GM23338 (cell line): ENCODE data around the gene IGF2R. TPM values are rescaled to one million over a fixed set of nuclear protein-coding genes. Genes with fewer than 3 reads are reported as not detected.
A peak's percentile ranks its signal among the peaks of the same experiment; 100 is the strongest.

Experiments
- ATAC-seq: fragments of 200-7000 bp; cut with Tn5 transposase; 3 replicates; pipeline ENCODE4 v1.9.1; 2020
- DNase-seq: peaks from one replicate; pipeline ENCODE4 v3.0.0-alpha.2; 2015; ENCODE audit warnings: low spot score
- H2AFZ ChIP-seq: fragments of 200-600 bp; sonication (generic); 2 replicates; pipeline ENCODE4 v1.8.0; 2016; ENCODE audit warnings: antibody characterized with exemption, mild to moderate bottlenecking, moderate library complexity
- H3F3A ChIP-seq: fragments of 200-600 bp; sonication (generic); replicated peaks from 2 replicates; pipeline ENCODE4 v1.8.0; 2017; ENCODE audit warnings: antibody characterized with exemption, mixed run types, low read depth
- H3K27ac ChIP-seq: fragments of 200-600 bp; sonication (generic); 2 replicates; pipeline ENCODE4 v1.6.1; 2016; ENCODE audit warnings: low read depth
- H3K27me3 ChIP-seq: fragments of 200-600 bp; sonication (generic); 2 replicates; pipeline ENCODE4 v1.8.0; 2016; ENCODE audit warnings: mild to moderate bottlenecking, mixed run types, moderate library complexity; ENCODE audit not compliant: insufficient read depth
- H3K36me3 ChIP-seq: fragments of 200-600 bp; sonication (generic); 2 replicates; pipeline ENCODE4 v1.8.0; 2016; ENCODE audit warnings: mild to moderate bottlenecking; ENCODE audit not compliant: insufficient read depth
- H3K4me1 ChIP-seq: fragments of 200-600 bp; sonication (generic); 2 replicates; pipeline ENCODE4 v1.8.0; 2016; ENCODE audit warnings: mild to moderate bottlenecking, moderate library complexity; ENCODE audit not compliant: insufficient read depth
- H3K4me2 ChIP-seq: fragments of 200-600 bp; sonication (generic); 2 replicates; pipeline ENCODE4 v1.7.1; 2017; ENCODE audit warnings: mixed run types
- H3K4me3 ChIP-seq: fragments of 200-600 bp; sonication (generic); 2 replicates; pipeline ENCODE4 v1.6.1; 2016; ENCODE audit warnings: mixed run types
- H3K79me2 ChIP-seq: fragments of 200-600 bp; sonication (generic); replicated peaks from 2 replicates; pipeline ENCODE4 v1.8.0; 2017; ENCODE audit warnings: mild to moderate bottlenecking; ENCODE audit not compliant: insufficient read depth
- H3K9me2 ChIP-seq: fragments of 200-600 bp; sonication (generic); 2 replicates; pipeline ENCODE4 v1.8.0; 2017; ENCODE audit not compliant: insufficient read depth
- H4K20me1 ChIP-seq: fragments of 200-600 bp; sonication (generic); replicated peaks from 2 replicates; pipeline ENCODE4 v1.8.0; 2017; ENCODE audit warnings: mild to moderate bottlenecking; ENCODE audit not compliant: insufficient read depth
- H3K27ac Mint-ChIP-seq: 2 replicates; pipeline ENCODE4 v1.8.0; 2020; ENCODE audit warnings: inconsistent platforms, mild to moderate bottlenecking, moderate library complexity, mixed read lengths
- H3K27me3 Mint-ChIP-seq: 3 replicates; pipeline ENCODE4 v1.8.0; 2022; ENCODE audit warnings: low read depth, mild to moderate bottlenecking, moderate library complexity, mixed read lengths, inconsistent platforms; ENCODE audit not compliant: insufficient read depth, poor library complexity
- H3K36me3 Mint-ChIP-seq: 3 replicates; pipeline ENCODE4 v1.8.0; 2021; ENCODE audit warnings: low read depth, mild to moderate bottlenecking, inconsistent platforms, moderate library complexity, mixed read lengths
- H3K4me1 Mint-ChIP-seq: 3 replicates; pipeline ENCODE4 v1.8.0; 2020; ENCODE audit warnings: mild to moderate bottlenecking, inconsistent platforms, mixed read lengths
- H3K4me3 Mint-ChIP-seq: 3 replicates; pipeline ENCODE4 v1.8.0; 2021; ENCODE audit warnings: moderate library complexity, mild to moderate bottlenecking, inconsistent platforms, mixed read lengths
- H3K9me3 Mint-ChIP-seq: 3 replicates; pipeline ENCODE4 v1.8.0; 2020; ENCODE audit warnings: moderate library complexity, mild to moderate bottlenecking, inconsistent platforms, mixed read lengths
- CREB1 ChIP-seq: fragments of 250-450 bp; sonication (Bioruptor Pico); IDR thresholded peaks from 2 replicates; pipeline ENCODE4 v1.5.0; 2020; ENCODE audit warnings: low read depth, mild to moderate bottlenecking, moderate library complexity
- CTCF ChIP-seq, 2 experiments: fragments of 200-600 bp in 1 of 2; sonication (generic) in 1 of 2; conservative IDR thresholded peaks; 2 replicates each; pipeline versions ENCODE4 v1.5.1 to v1.6.1; 2016 to 2017; ENCODE audit warnings: antibody characterized with exemption in 2 of 2, low read depth in 2 of 2, mild to moderate bottlenecking in 2 of 2, moderate library complexity in 1 of 2
- EZH2 ChIP-seq: fragments of 200-600 bp; sonication (generic); IDR thresholded peaks from one replicate; pipeline ENCODE4 v1.8.0; 2017; ENCODE audit warnings: antibody characterized with exemption, mild to moderate bottlenecking, low read depth; ENCODE audit not compliant: unreplicated experiment
- POLR2AphosphoS5 ChIP-seq: IDR thresholded peaks from 2 replicates; pipeline ENCODE4 v1.6.1; 2016; ENCODE audit warnings: antibody characterized with exemption, low read depth
- ZNF331 ChIP-seq: fragments of 250-450 bp; sonication (Bioruptor Pico); IDR thresholded peaks from 2 replicates; pipeline ENCODE4 v1.5.0; 2020; ENCODE audit warnings: low read depth, mild to moderate bottlenecking, moderate library complexity
- polyA plus RNA-seq: library from polyadenylated mRNA; unstranded; fragments of >200 nt; fragmentation: Nextera tagmentation; extraction: Ambion mirVana; gene quantifications from 2 replicates; pipeline ENCODE4 v1.2.1, GENCODE V29; 2016
- total RNA-seq: library from RNA; depleted of rRNA; stranded (reverse); fragments of >200 nt; shearing (Covaris generic); gene quantifications from 2 replicates; pipeline ENCODE4 v1.2.3, GENCODE V29; 2014
- TF ChIP-seq, protein P1 (sequence below): fragments of 250-450 bp; sonication (Bioruptor Pico); IDR thresholded peaks from 2 replicates; pipeline ENCODE4 v1.5.0; 2020; ENCODE audit warnings: mild to moderate bottlenecking, moderate library complexity

The IGF2R gene
- total and polyA plus RNA-seq, 2 experiments from 2014 or later, result 12.5 to 76.4 TPM

GRCh38 chr6:159981403-159982245, 12.7 kb downstream of the IGF2R start:
- Mint-ChIP-seq H3K27me3 (peaks cover 14% of the 10 kb centered on the region), H3K4me3 (no peak overlapping the region; the same call in 2 of the 3 replicates), H3K27ac (peak overlapping the region; percentile 22), H3K36me3 (no peaks in the 10 kb centered on the region), H3K4me1 (peaks cover 61% of the 10 kb centered on the region), H3K9me3 (no peaks in the 10 kb centered on the region)
- ATAC-seq, result no peak
- H3K27me3 ChIP-seq, result no peaks in the 10 kb centered on the region
- TF ChIP-seq, protein P1, sequence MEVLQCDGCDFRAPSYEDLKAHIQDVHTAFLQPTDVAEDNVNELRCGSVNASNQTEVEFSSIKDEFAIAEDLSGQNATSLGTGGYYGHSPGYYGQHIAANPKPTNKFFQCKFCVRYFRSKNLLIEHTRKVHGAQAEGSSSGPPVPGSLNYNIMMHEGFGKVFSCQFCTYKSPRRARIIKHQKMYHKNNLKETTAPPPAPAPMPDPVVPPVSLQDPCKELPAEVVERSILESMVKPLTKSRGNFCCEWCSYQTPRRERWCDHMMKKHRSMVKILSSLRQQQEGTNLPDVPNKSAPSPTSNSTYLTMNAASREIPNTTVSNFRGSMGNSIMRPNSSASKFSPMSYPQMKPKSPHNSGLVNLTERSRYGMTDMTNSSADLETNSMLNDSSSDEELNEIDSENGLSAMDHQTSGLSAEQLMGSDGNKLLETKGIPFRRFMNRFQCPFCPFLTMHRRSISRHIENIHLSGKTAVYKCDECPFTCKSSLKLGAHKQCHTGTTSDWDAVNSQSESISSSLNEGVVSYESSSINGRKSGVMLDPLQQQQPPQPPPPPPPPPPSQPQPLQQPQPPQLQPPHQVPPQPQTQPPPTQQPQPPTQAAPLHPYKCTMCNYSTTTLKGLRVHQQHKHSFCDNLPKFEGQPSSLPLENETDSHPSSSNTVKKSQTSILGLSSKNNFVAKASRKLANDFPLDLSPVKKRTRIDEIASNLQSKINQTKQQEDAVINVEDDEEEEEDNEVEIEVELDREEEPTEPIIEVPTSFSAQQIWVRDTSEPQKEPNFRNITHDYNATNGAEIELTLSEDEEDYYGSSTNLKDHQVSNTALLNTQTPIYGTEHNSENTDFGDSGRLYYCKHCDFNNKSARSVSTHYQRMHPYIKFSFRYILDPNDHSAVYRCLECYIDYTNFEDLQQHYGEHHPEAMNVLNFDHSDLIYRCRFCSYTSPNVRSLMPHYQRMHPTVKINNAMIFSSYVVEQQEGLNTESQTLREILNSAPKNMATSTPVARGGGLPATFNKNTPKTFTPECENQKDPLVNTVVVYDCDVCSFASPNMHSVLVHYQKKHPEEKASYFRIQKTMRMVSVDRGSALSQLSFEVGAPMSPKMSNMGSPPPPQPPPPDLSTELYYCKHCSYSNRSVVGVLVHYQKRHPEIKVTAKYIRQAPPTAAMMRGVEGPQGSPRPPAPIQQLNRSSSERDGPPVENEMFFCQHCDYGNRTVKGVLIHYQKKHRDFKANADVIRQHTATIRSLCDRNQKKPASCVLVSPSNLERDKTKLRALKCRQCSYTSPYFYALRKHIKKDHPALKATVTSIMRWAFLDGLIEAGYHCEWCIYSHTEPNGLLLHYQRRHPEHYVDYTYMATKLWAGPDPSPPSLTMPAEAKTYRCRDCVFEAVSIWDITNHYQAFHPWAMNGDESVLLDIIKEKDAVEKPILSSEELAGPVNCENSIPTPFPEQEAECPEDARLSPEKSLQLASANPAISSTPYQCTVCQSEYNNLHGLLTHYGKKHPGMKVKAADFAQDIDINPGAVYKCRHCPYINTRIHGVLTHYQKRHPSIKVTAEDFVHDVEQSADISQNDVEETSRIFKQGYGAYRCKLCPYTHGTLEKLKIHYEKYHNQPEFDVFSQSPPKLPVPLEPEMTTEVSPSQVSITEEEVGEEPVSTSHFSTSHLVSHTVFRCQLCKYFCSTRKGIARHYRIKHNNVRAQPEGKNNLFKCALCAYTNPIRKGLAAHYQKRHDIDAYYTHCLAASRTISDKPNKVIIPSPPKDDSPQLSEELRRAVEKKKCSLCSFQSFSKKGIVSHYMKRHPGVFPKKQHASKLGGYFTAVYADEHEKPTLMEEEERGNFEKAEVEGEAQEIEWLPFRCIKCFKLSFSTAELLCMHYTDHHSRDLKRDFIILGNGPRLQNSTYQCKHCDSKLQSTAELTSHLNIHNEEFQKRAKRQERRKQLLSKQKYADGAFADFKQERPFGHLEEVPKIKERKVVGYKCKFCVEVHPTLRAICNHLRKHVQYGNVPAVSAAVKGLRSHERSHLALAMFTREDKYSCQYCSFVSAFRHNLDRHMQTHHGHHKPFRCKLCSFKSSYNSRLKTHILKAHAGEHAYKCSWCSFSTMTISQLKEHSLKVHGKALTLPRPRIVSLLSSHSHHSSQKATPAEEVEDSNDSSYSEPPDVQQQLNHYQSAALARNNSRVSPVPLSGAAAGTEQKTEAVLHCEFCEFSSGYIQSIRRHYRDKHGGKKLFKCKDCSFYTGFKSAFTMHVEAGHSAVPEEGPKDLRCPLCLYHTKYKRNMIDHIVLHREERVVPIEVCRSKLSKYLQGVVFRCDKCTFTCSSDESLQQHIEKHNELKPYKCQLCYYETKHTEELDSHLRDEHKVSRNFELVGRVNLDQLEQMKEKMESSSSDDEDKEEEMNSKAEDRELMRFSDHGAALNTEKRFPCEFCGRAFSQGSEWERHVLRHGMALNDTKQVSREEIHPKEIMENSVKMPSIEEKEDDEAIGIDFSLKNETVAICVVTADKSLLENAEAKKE (CRISPR knock-in tag), result no peak
- TF ChIP-seq CTCF (conservative IDR thresholded peaks at IDR 0.05; ENCODE audit: low read depth in 2 of 2), result no peak
- TF ChIP-seq POLR2AphosphoS5, result no peak
- TF ChIP-seq CREB1 (CRISPR knock-in tag), result no peak
- no peak for TF ChIP-seq EZH2
- no peak for TF ChIP-seq ZNF331 (CRISPR knock-in tag)
- H3K36me3 ChIP-seq, result no peaks in the 10 kb centered on the region
- H3K4me1 ChIP-seq, result peaks cover 44% of the 10 kb centered on the region
- DNase-seq, result no peak
- no peak overlapping the region for H3K4me3 ChIP-seq
- H3K79me2 ChIP-seq, result peaks cover 100% of the 10 kb centered on the region
- peaks cover 56% of the 10 kb centered on the region for H4K20me1 ChIP-seq
- 0 out of 2 replicates have a peak overlapping the region, but pooled peaks have one; percentile 13 for H3K4me2 ChIP-seq
- H3K9me2 ChIP-seq, result no peaks in the 10 kb centered on the region
- no peak overlapping the region for H2AFZ ChIP-seq
- H3K27ac ChIP-seq, result no peak overlapping the region
- H3F3A ChIP-seq, result no peaks in the 10 kb centered on the region
